Measurements from ENCODE around the gene INPP5D. TPM values are rescaled to one million over a fixed set of nuclear protein-coding genes. Genes with fewer than 3 reads are reported as not detected.

The INPP5D gene
- total and polyA plus RNA-seq, 2 donors (not counting 1 experiment from before 2014, with no cell fraction given): 0.01 to 0.33 TPM

DNA sequence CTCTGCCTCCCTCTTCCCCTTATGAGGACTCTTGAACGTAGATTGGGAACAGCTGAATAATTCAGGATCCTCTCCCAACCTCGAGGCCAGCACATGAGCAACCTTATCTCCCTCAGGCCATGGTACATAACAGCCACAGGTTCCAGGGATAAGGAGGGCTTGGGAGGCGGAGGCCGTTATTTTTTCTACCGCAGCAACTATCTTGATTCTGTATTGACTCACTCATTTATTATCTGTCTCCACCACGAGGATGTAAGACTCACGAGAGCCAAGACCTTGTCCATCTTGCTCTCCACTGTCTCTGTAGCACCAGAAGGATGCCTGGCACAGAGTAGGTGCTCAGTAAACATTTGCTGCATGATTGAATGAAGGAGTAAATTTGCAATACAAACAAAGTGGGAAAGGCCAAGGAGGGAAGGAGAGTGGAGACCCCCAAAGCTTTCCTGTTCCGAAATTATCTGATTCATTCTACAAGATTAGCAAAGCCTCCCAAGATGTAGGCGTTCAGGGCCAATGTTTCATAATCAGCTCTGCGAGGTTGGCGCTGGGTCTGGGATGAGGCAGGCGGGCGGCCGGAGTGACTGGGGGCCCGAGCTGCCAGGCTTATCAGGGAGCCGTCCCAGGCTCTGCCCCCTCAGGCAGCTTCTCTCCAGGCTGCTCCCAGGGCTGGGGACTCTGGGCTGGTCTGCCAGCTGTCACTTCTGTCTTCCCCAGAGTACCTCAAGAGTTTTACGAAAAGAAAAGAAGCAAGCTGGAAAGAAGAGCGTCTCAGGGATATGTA is 31.6 kb downstream of the INPP5D start:
- Histone ChIP-seq H3K9ac (ENCODE audit: insufficient read depth, low read length) (no peak overlapping the region), H3K79me2 (ENCODE audit: control insufficient read depth, insufficient read depth, low read length) (no peaks in the 10 kb centered on the region), H4K20me1 (ENCODE audit: control insufficient read depth, extremely low read depth, insufficient read depth, low read length) (no peaks in the 10 kb centered on the region), H3K9me3 (ENCODE audit: control insufficient read depth, insufficient read depth, low read depth, low read length) (no peaks in the 10 kb centered on the region), H2AFZ (ENCODE audit: low read length) (no peak overlapping the region), H3K27me3 (ENCODE audit: control insufficient read depth, insufficient read depth, low read length) (no peaks in the 10 kb centered on the region), H3K4me1 (ENCODE audit: control insufficient read depth, extremely low read depth, insufficient read depth, low read length) (no peaks in the 10 kb centered on the region), H3K4me3 (replicated peaks in 1 of 4; ENCODE audit: control extremely low read depth in 1 of 4, insufficient read depth in 1 of 4, low read depth in 3 of 4, low read length in 4 of 4) (no peak overlapping the region), H3K27ac (ENCODE audit: insufficient read depth, low read length) (no peak overlapping the region), H3K36me3 (ENCODE audit: control insufficient read depth, insufficient read depth, low read length) (no peaks in the 10 kb centered on the region), H3K4me2 (ENCODE audit: extremely low read depth, insufficient read depth, low read length) (no peak overlapping the region)
- no peak for TF ChIP-seq EZH2 (IDR thresholded peaks at IDR 0.05; ENCODE audit: low read length, missing control alignments)
- TF ChIP-seq, protein P1, sequence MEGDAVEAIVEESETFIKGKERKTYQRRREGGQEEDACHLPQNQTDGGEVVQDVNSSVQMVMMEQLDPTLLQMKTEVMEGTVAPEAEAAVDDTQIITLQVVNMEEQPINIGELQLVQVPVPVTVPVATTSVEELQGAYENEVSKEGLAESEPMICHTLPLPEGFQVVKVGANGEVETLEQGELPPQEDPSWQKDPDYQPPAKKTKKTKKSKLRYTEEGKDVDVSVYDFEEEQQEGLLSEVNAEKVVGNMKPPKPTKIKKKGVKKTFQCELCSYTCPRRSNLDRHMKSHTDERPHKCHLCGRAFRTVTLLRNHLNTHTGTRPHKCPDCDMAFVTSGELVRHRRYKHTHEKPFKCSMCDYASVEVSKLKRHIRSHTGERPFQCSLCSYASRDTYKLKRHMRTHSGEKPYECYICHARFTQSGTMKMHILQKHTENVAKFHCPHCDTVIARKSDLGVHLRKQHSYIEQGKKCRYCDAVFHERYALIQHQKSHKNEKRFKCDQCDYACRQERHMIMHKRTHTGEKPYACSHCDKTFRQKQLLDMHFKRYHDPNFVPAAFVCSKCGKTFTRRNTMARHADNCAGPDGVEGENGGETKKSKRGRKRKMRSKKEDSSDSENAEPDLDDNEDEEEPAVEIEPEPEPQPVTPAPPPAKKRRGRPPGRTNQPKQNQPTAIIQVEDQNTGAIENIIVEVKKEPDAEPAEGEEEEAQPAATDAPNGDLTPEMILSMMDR (conservative IDR thresholded peaks at IDR 0.05 in 1 of 2, IDR thresholded peaks at IDR 0.05 in 1 of 2; ENCODE audit: low read depth in 1 of 2, low read length in 2 of 2): no peak
- DNase-seq (ENCODE audit: low read depth in 2 of 2): no peak

DNA sequence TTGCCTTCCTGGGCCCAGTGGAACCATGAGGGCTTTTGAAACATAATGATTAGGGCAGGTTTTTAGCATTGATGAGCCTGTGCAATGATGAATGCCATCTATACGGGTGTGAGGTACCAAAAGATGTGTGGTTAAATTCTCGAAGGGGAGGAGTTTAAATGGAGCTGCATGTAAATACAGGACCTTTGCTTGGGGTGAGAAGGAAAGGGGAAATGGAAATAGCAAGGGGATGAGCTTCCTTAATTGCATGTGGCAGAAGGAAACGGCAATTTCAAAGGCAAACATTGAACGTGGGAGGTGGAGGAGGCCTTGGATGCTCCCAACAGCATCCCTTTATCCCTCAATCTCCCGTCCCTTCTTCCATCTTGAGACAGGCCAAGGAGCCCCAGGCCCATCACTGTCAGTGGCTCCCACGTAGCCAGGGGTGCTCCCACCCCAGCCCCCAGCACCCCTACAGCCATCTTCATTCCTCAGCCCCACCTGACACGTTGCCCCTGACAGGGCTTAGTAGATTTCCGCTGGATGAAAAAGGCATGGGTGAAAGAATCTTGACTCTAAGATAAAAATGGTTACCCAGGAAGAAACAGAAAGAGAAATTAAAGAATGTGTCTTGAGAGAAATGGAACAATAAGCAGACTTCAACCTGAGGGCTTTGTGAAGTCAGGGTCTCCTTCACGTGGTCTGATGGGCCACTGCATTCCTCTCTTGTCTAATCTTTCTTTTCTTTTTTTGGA is 32.5 kb downstream of the INPP5D start:
- TF ChIP-seq EZH2 (IDR thresholded peaks at IDR 0.05; ENCODE audit: low read length, missing control alignments): no peak
- Histone ChIP-seq H3K9me3 (ENCODE audit: control insufficient read depth, insufficient read depth, low read depth, low read length) (no peaks in the 10 kb centered on the region), H3K79me2 (ENCODE audit: control insufficient read depth, insufficient read depth, low read length) (no peaks in the 10 kb centered on the region), H2AFZ (ENCODE audit: low read length) (no peak overlapping the region), H3K36me3 (ENCODE audit: control insufficient read depth, insufficient read depth, low read length) (no peaks in the 10 kb centered on the region), H3K4me2 (ENCODE audit: extremely low read depth, insufficient read depth, low read length) (no peak overlapping the region), H3K9ac (ENCODE audit: insufficient read depth, low read length) (no peak overlapping the region), H4K20me1 (ENCODE audit: control insufficient read depth, extremely low read depth, insufficient read depth, low read length) (no peaks in the 10 kb centered on the region), H3K4me3 (replicated peaks in 1 of 4; ENCODE audit: control extremely low read depth in 1 of 4, insufficient read depth in 1 of 4, low read depth in 3 of 4, low read length in 4 of 4) (no peak overlapping the region), H3K27ac (ENCODE audit: insufficient read depth, low read length) (no peak overlapping the region), H3K4me1 (ENCODE audit: control insufficient read depth, extremely low read depth, insufficient read depth, low read length) (no peaks in the 10 kb centered on the region), H3K27me3 (ENCODE audit: control insufficient read depth, insufficient read depth, low read length) (no peaks in the 10 kb centered on the region)
- DNase-seq (ENCODE audit: low read depth in 2 of 2): no peak

DNA sequence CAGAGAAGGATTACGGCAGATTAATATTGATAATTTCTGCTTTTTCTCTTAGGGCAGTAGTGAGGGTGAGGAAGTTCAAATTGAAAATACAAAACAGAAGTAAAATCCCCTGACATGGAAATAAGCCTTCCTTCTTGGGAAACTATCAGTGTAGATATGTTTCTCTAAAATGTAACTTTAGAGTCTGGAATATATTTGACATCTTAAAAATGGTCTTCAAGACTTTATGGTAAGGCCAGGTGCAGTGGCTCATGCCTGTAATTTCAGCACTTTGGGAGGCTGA is 33.0 kb downstream of the INPP5D start:
- H3K9ac ChIP-seq (ENCODE audit: insufficient read depth, low read length): no peak overlapping the region
- no peaks in the 10 kb centered on the region for H4K20me1 ChIP-seq (ENCODE audit: control insufficient read depth, extremely low read depth, insufficient read depth, low read length)
- no peak overlapping the region for H3K4me2 ChIP-seq (ENCODE audit: extremely low read depth, insufficient read depth, low read length)
- no peaks in the 10 kb centered on the region for H3K79me2 ChIP-seq (ENCODE audit: control insufficient read depth, insufficient read depth, low read length)
- TF ChIP-seq, protein P1 (conservative IDR thresholded peaks at IDR 0.05 in 1 of 2, IDR thresholded peaks at IDR 0.05 in 1 of 2; ENCODE audit: low read depth in 1 of 2, low read length in 2 of 2): no peak
- TF ChIP-seq EZH2 (IDR thresholded peaks at IDR 0.05; ENCODE audit: low read length, missing control alignments): no peak
- no peaks in the 10 kb centered on the region for H3K4me1 ChIP-seq (ENCODE audit: control insufficient read depth, extremely low read depth, insufficient read depth, low read length)
- H2AFZ ChIP-seq (ENCODE audit: low read length): no peak overlapping the region
- H3K36me3 ChIP-seq (ENCODE audit: control insufficient read depth, insufficient read depth, low read length): no peaks in the 10 kb centered on the region
- H3K27ac ChIP-seq (ENCODE audit: insufficient read depth, low read length): no peak overlapping the region
- H3K9me3 ChIP-seq (ENCODE audit: control insufficient read depth, insufficient read depth, low read depth, low read length): no peaks in the 10 kb centered on the region
- no peak for DNase-seq (ENCODE audit: low read depth in 2 of 2)
- no peak overlapping the region for H3K4me3 ChIP-seq (replicated peaks in 1 of 4; ENCODE audit: control extremely low read depth in 1 of 4, insufficient read depth in 1 of 4, low read depth in 3 of 4, low read length in 4 of 4)
- no peaks in the 10 kb centered on the region for H3K27me3 ChIP-seq (ENCODE audit: control insufficient read depth, insufficient read depth, low read length)

Measured in fibroblast of lung (primary cell).